Activated CD8-positive, alpha-beta memory T cell treated with anti-CD3 and anti-CD28 coated beads, Interleukin-2, amount 50 U/mL, for 1 hour (primary cell): ENCODE data around the gene WIF1.

ENCODE experiments used
- DNase-seq: peaks from one replicate; pipeline ENCODE4 v3.0.0-alpha.2; 2020; ENCODE audit errors: extremely low read depth

WIF1 gene

DNA sequence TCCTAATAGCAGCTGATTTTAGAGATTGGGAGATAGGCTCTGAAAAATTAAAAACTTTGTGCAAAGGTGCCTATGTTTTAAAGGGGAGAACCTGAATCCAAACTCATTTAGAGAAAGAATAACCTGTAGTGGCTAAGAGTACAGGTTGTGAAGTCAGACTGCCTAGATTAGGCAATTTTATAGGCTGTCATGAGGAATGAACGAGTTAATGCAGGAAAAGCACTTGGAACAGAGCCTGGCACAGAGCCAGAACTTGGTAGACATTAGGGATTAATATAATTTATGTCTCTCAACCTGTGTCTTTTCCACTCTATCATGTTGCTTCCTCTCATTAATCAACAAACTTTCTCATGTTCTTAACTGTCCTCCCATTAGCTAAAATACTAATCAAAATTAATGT lies 98.1 kb downstream of the WIF1 start:
- no peak for DNase-seq

DNA sequence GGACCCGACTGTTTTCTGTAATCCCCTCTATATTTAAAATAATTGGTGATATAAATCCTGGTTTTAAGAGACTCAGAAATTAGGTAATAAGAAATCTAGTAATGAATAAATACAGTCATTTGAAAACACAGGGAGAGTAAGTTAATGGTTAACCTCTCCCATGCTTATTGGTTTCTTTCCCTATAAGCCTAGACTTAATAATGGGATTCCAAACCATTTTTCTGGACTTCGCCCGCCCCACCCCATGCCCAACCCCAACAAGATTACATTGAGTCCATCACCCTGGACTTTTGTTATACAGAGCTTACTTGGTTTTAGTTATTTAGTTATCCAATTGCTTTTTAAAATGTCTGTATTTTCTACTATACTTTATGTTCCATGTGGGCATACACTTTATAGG lies 98.7 kb downstream of the WIF1 start:
- DNase-seq, result no peak

- DNase-seq, result no peak
Observed at GRCh38 chr12:65019696-65020234, 101.3 kb downstream of the WIF1 start.

- DNase-seq, result no peak
Observed at GRCh38 chr12:65016881-65017650, 104.0 kb downstream of the WIF1 start.

DNA sequence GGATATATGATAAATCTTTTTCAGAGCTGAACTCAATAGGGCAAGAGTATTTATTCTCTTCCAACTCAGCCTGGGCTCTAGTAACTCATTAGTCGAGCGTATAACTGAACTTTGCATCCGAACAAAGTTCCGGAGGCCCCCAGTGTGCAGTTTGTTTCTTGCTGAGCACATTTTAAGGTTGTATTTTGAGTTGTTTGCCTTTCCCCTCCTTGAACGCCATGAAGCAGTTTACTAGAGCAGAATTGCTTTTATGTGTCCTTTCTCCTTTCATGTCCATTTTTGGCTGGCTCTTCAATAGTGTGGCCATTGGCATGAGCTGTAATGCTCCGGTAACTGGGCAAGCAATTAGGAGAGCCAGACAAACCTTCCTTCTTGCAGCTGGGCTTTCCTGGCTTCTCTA lies 105.3 kb downstream of the WIF1 start:
- no peak for DNase-seq

- DNase-seq, result no peak
Observed at GRCh38 chr12:65014504-65015271, 106.4 kb downstream of the WIF1 start.

- DNase-seq, result no peak
Observed at GRCh38 chr12:65010437-65010836, 110.7 kb downstream of the WIF1 start.

DNA sequence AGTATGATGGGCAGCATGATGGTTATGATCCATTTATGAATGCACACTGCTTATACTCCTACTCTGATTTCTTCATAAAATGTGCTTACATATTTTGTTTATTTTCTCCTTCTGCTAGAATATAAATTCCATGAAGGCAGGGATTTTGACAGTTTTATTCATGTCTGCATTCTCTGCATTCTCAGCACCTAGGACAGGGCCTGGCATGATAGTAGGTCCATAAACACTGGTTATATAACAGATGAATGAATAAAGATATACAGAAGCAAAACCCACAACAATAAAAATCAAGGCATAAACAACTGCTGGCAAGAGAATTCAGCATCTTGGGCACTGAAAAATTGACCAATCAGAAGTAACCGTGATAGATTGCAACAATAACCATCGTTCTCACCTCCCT lies 115.4 kb downstream of the WIF1 start:
- DNase-seq, result no peak

- no peak for DNase-seq
Observed at GRCh38 chr12:65004270-65004669, 116.8 kb downstream of the WIF1 start.
